NB4 (cell line): ENCODE measurements around the gene RSAD1.

Source experiments
- MYC ChIP-seq: IDR thresholded peaks from 2 replicates; pipeline ENCODE4 v1.6.1; 2011; ENCODE audit warnings: low read depth, low read length
- POLR2A ChIP-seq: IDR thresholded peaks from 2 replicates; pipeline ENCODE4 v1.6.1; 2011; ENCODE audit warnings: mild to moderate bottlenecking; ENCODE audit not compliant: insufficient read length; ENCODE audit errors: extremely low read depth
- TF ChIP-seq, protein P1 (sequence below): IDR thresholded peaks from one replicate; pipeline ENCODE4 v1.5.1; 2012; ENCODE audit warnings: low read depth, low read length

DNA sequence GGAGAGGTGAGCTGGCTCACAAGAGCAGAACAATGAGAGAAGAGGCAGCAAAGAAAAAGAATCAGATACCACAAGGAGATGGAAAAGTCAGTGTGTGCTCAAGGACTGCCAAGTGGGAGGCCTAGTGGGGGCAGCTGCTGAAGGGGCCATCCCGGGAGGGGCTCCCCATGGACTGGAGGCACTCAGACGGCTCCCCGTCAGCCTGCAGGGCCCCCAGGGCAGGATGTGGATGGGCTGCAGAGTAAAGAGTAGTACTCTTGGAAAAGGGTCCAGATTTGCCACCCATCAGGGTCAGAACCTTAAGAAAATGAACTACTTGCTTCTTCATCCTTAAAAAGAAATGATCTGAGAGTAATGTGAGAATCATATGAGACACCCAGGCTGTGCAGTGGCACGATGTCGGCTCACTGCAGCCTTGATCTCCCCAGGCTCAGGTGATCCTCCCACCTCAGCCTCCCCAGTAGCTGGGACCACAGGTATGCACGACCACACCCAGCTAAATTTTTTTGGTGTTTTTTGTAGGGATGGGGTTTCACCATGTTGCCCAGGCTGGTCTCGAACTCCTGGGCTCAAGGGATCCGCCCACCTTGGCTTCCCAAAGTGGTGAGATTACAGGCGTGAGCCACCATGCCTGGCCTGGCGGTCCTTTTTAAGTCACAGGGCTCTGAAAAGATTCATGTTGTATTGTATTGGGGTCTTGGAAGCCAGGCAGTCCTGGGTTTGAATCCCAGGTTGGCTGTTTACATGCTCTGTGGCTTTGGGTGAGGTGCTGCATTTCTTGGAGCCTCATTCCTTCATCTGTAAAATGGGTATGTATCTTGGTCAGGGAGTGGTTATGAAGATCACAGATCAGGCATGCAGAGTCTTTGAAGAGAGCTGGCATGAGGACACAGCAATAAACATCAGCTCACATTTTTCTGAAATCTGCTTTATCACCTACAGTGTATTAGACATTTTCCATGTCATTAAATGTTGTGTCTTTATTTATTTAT lies 37.5 kb upstream of the RSAD1 start:
- TF ChIP-seq, protein P1, sequence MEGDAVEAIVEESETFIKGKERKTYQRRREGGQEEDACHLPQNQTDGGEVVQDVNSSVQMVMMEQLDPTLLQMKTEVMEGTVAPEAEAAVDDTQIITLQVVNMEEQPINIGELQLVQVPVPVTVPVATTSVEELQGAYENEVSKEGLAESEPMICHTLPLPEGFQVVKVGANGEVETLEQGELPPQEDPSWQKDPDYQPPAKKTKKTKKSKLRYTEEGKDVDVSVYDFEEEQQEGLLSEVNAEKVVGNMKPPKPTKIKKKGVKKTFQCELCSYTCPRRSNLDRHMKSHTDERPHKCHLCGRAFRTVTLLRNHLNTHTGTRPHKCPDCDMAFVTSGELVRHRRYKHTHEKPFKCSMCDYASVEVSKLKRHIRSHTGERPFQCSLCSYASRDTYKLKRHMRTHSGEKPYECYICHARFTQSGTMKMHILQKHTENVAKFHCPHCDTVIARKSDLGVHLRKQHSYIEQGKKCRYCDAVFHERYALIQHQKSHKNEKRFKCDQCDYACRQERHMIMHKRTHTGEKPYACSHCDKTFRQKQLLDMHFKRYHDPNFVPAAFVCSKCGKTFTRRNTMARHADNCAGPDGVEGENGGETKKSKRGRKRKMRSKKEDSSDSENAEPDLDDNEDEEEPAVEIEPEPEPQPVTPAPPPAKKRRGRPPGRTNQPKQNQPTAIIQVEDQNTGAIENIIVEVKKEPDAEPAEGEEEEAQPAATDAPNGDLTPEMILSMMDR, result no peak
- TF ChIP-seq POLR2A, result no peak
- TF ChIP-seq MYC, result no peak
